HCT116 (cell line): ENCODE measurements around the gene HDAC11. TPM values are rescaled to one million over a fixed set of nuclear protein-coding genes. Genes with fewer than 3 reads are reported as not detected.

ENCODE experiments used
- ATAC-seq: fragments of 200-7000 bp; cut with Tn5 transposase; 2 replicates; pipeline ENCODE4 v1.9.1; 2020; ENCODE audit warnings: mild to moderate bottlenecking, moderate library complexity
- BruUV-seq: library from RNA; stranded (reverse); fragments of 400-500 nt; replicated peaks from 2 replicates; lab custom pipeline; 2021; lab: Mats Ljungman, UMichigan
- CTCF ChIA-PET: fragments of 300-600 bp; sonication (Branson Sonifier 250); formaldehyde crosslinking; loops from one replicate; lab custom pipeline; 2021; ENCODE audit warnings: antibody characterized with exemption; lab: Charles Lee
- POLR2A ChIA-PET: fragments of 300-600, 350-600 bp; sonication (Branson Sonifier 250); formaldehyde crosslinking; loops from one replicate; lab custom pipeline; 2021; ENCODE audit warnings: antibody characterized with exemption; lab: Charles Lee
- RAD21 ChIA-PET, 2 experiments: fragments of 300-600 bp; sonication (Branson Sonifier 250); formaldehyde crosslinking; loops; one replicate each; lab custom pipeline; 2023; ENCODE audit warnings: low total read pairs in 2 of 2; ENCODE audit not compliant: uncharacterized antibody in 2 of 2, unreplicated experiment in 2 of 2, low non-redundant PET in 1 of 2; lab: Charles Lee
- DNase-seq: peaks from one replicate; pipeline ENCODE4 v3.0.0-alpha.2; 2010; ENCODE audit warnings: low read depth, low spot score
- H2AFZ ChIP-seq: fragments of 200-600 bp; shearing (Covaris generic), sonication (generic); 2 replicates; pipeline ENCODE4 v1.6.1; 2017; ENCODE audit warnings: low read depth, mixed run types, mixed read lengths, antibody characterized with exemption, low read length; ENCODE audit not compliant: poor library complexity, severe bottlenecking
- H3K27ac ChIP-seq: 2 replicates; pipeline ENCODE4 v1.5.1; 2012; ENCODE audit warnings: low read depth, low read length
- H3K27me3 ChIP-seq: fragments of 200-600 bp; sonication (generic); 2 replicates; pipeline ENCODE4 v1.6.1; 2016; ENCODE audit warnings: mixed run types, low read length, mixed read lengths; ENCODE audit not compliant: insufficient read depth
- H3K36me3 ChIP-seq, 2 experiments: fragments of 200-500 bp in 1 of 2; fragments of 200-600 bp in 1 of 2; sonication (Bioruptor generic) in 1 of 2; sonication (generic) in 1 of 2; 2 replicates each; pipeline versions ENCODE4 v1.5.1 to v1.6.1; 2014 to 2016; ENCODE audit warnings: low read length in 2 of 2, inconsistent platforms in 1 of 2, mixed read lengths in 1 of 2, mixed run types in 1 of 2; ENCODE audit not compliant: insufficient read depth in 2 of 2, control insufficient read depth in 1 of 2
- H3K4me1 ChIP-seq, 2 experiments: fragments of 200-600 bp in 1 of 2; sonication (generic) in 1 of 2; 2 replicates each; pipeline versions ENCODE4 v1.5.1 to v1.6.1; 2012 to 2017; ENCODE audit warnings: low read length in 2 of 2, inconsistent platforms in 1 of 2, mild to moderate bottlenecking in 1 of 2, mixed read lengths in 1 of 2, mixed run types in 1 of 2, moderate library complexity in 1 of 2; ENCODE audit not compliant: insufficient read depth in 2 of 2, control insufficient read depth in 1 of 2
- H3K4me2 ChIP-seq: fragments of 200-600 bp; sonication (generic); 2 replicates; pipeline ENCODE4 v1.6.1; 2017; ENCODE audit warnings: mixed run types, low read length, mixed read lengths
- H3K4me3 ChIP-seq, 2 experiments: fragments of 200-600 bp in 1 of 2; sonication (generic) in 1 of 2; replicated peaks in 1 of 2; 2 replicates each; pipeline ENCODE4 v1.5.1; 2011 to 2016; ENCODE audit warnings: low read length in 2 of 2, control low read depth in 1 of 2, low read depth in 1 of 2, mild to moderate bottlenecking in 1 of 2, mixed read lengths in 1 of 2, mixed run types in 1 of 2
- H3K79me2 ChIP-seq: fragments of 200-600 bp; sonication (generic); 2 replicates; pipeline ENCODE4 v1.6.1; 2017; ENCODE audit warnings: mild to moderate bottlenecking, mixed run types, low read length, moderate library complexity, mixed read lengths; ENCODE audit not compliant: insufficient read depth
- H3K9ac ChIP-seq: fragments of 200-600 bp; sonication (generic); 2 replicates; pipeline ENCODE4 v1.6.1; 2016; ENCODE audit warnings: low read length, mixed read lengths
- H3K9me2 ChIP-seq: fragments of 200-600 bp; sonication (generic), shearing (Covaris generic); 2 replicates; pipeline ENCODE4 v1.6.1; 2017; ENCODE audit warnings: mixed run types, mild to moderate bottlenecking, moderate library complexity; ENCODE audit not compliant: insufficient read depth
- H3K9me3 ChIP-seq, 2 experiments: fragments of 200-500 bp in 1 of 2; fragments of 200-600 bp in 1 of 2; sonication (Bioruptor generic) in 1 of 2; sonication (generic) in 1 of 2; 2 replicates each; pipeline ENCODE4 v1.6.1; 2014 to 2017; ENCODE audit warnings: low read length in 2 of 2, mixed read lengths in 2 of 2, inconsistent platforms in 1 of 2, low read depth in 1 of 2, mild to moderate bottlenecking in 1 of 2, mixed run types in 1 of 2, moderate library complexity in 1 of 2; ENCODE audit not compliant: control insufficient read depth in 1 of 2, insufficient read depth in 1 of 2
- H4K20me1 ChIP-seq: fragments of 200-600 bp; sonication (generic), shearing (Covaris generic); 2 replicates; pipeline ENCODE4 v1.6.1; 2017; ENCODE audit warnings: mixed run types, mild to moderate bottlenecking, moderate library complexity; ENCODE audit not compliant: insufficient read depth
- CBX3 ChIP-seq: IDR thresholded peaks from 2 replicates; pipeline ENCODE4 v1.6.1; 2012; ENCODE audit warnings: low read depth
- CEBPB ChIP-seq: IDR thresholded peaks from 2 replicates; pipeline ENCODE4 v1.6.1; 2012; ENCODE audit warnings: low read depth
- ELF1 ChIP-seq: IDR thresholded peaks from 2 replicates; pipeline ENCODE4 v1.6.1; 2012; ENCODE audit warnings: low read depth, borderline replicate concordance
- FOSL1 ChIP-seq: IDR thresholded peaks from 2 replicates; pipeline ENCODE4 v1.6.1; 2012; ENCODE audit warnings: low read depth
- JUND ChIP-seq: IDR thresholded peaks from 2 replicates; pipeline ENCODE4 v1.6.1; 2012
- POLR2AphosphoS5 ChIP-seq: IDR thresholded peaks from 2 replicates; pipeline ENCODE4 v1.6.1; 2011; ENCODE audit warnings: mild to moderate bottlenecking, low read depth, low read length, moderate library complexity
- SIN3A ChIP-seq: IDR thresholded peaks from 2 replicates; pipeline ENCODE4 v1.6.1; 2012; ENCODE audit warnings: low read depth
- SRF ChIP-seq: IDR thresholded peaks from 2 replicates; pipeline ENCODE4 v1.6.1; 2012; ENCODE audit warnings: low read depth
- TCF7L2 ChIP-seq: IDR thresholded peaks from 2 replicates; pipeline ENCODE4 v1.7.0; 2011; ENCODE audit warnings: borderline replicate concordance, inconsistent platforms; ENCODE audit not compliant: insufficient read depth, insufficient read length; ENCODE audit errors: extremely low read depth
- ZFX ChIP-seq: fragments of 450-650 bp; IDR thresholded peaks from 2 replicates; pipeline ENCODE4 v1.6.1; 2017
- ZNF274 ChIP-seq: fragments of 200-500 bp; sonication (Bioruptor generic); IDR thresholded peaks from 2 replicates; pipeline ENCODE4 v1.6.1; 2014; ENCODE audit warnings: mild to moderate bottlenecking, low read depth, low read length, inconsistent platforms
- intact Hi-C: fragments of 100-400 bp; cut with micrococcal nuclease; formaldehyde crosslinking; loops from 2 replicates; pipeline ENCODE4 v1.10.0; 2022
- total RNA-seq: library from RNA; stranded (reverse); gene quantifications from one replicate; pipeline ENCODE4 v1.2.1, GENCODE V29; 2021; ENCODE audit not compliant: unreplicated experiment
- TF ChIP-seq, protein P1 (sequence below): IDR thresholded peaks from 2 replicates; pipeline ENCODE4 v1.6.1; 2012
- TF ChIP-seq, protein P2 (sequence below), 3 experiments: fragments of 200-600 bp in 1 of 3; sonication (generic) in 1 of 3; IDR thresholded peaks in 2 of 3; conservative IDR thresholded peaks in 1 of 3; 2 replicates each; pipeline ENCODE4 v1.5.1; 2012 to 2017; ENCODE audit warnings: low read depth in 2 of 3, low read length in 2 of 3, antibody characterized with exemption in 1 of 3, borderline replicate concordance in 1 of 3, control low read depth in 1 of 3, mild to moderate bottlenecking in 1 of 3, mixed read lengths in 1 of 3, mixed run types in 1 of 3, moderate library complexity in 1 of 3; ENCODE audit not compliant: insufficient read depth in 1 of 3

Gene HDAC11
- total RNA-seq, 1 experiment from 2014 or later: 16.1 TPM

GRCh38 chr3:13474021-13474420 lies 6.1 kb upstream of the HDAC11 start:
- intact Hi-C loops: no loop called here
- Histone ChIP-seq H4K20me1 (no peaks in the 10 kb centered on the region), H3K4me1 (peaks cover 2 to 20% of the 10 kb centered on the region in 2 experiments; a peak in 3 of 4 replicates), H3K9ac (no peak overlapping the region), H2AFZ (no peak overlapping the region), H3K4me2 (no peak overlapping the region), H3K27ac (no peak overlapping the region), H3K27me3 (no peaks in the 10 kb centered on the region), H3K9me2 (no peaks in the 10 kb centered on the region), H3K79me2 (no peaks in the 10 kb centered on the region), H3K36me3 (no peaks in the 10 kb centered on the region), H3K4me3 (no peak overlapping the region), H3K9me3 (no peaks in the 10 kb centered on the region)
- ChIA-PET CTCF (no interaction called here), POLR2A (no interaction called here)
- BruUV-seq: no TSS peak
- no peak for ATAC-seq
- DNase-seq: no peak
- TF ChIP-seq POLR2AphosphoS5 (no peak), ZFX (no peak), TCF7L2 (no peak), JUND (no peak), ZNF274 (no peak), FOSL1 (no peak), SIN3A (no peak), CBX3 (no peak), CEBPB (no peak), ELF1 (no peak), SRF (no peak)
- TF ChIP-seq, protein P1, sequence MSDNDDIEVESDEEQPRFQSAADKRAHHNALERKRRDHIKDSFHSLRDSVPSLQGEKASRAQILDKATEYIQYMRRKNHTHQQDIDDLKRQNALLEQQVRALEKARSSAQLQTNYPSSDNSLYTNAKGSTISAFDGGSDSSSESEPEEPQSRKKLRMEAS: no peak
- TF ChIP-seq, protein P2, sequence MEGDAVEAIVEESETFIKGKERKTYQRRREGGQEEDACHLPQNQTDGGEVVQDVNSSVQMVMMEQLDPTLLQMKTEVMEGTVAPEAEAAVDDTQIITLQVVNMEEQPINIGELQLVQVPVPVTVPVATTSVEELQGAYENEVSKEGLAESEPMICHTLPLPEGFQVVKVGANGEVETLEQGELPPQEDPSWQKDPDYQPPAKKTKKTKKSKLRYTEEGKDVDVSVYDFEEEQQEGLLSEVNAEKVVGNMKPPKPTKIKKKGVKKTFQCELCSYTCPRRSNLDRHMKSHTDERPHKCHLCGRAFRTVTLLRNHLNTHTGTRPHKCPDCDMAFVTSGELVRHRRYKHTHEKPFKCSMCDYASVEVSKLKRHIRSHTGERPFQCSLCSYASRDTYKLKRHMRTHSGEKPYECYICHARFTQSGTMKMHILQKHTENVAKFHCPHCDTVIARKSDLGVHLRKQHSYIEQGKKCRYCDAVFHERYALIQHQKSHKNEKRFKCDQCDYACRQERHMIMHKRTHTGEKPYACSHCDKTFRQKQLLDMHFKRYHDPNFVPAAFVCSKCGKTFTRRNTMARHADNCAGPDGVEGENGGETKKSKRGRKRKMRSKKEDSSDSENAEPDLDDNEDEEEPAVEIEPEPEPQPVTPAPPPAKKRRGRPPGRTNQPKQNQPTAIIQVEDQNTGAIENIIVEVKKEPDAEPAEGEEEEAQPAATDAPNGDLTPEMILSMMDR (IDR thresholded peaks at IDR 0.05 in 2 of 3, conservative IDR thresholded peaks at IDR 0.05 in 1 of 3; ENCODE audit: borderline replicate concordance in 1 of 3, insufficient read depth in 1 of 3, low read depth in 2 of 3, low read length in 2 of 3): no peak
- TF ChIP-seq, all 23 proteins: peak for 0
- RAD21 ChIA-PET: no interaction called here
